ENCODE results near the gene GNA12. TPM values are rescaled to one million over a fixed set of nuclear protein-coding genes. Genes with fewer than 3 reads are reported as not detected.
A peak's percentile ranks its signal among the peaks of the same experiment; 100 is the strongest.

Gene GNA12
- total and polyA plus RNA-seq, 9 of the 15 experiments (the other 6 are each of a cell fraction or from before 2014, with no cell fraction given): 0.65 to 32.7 (median 9.6) TPM

DNA sequence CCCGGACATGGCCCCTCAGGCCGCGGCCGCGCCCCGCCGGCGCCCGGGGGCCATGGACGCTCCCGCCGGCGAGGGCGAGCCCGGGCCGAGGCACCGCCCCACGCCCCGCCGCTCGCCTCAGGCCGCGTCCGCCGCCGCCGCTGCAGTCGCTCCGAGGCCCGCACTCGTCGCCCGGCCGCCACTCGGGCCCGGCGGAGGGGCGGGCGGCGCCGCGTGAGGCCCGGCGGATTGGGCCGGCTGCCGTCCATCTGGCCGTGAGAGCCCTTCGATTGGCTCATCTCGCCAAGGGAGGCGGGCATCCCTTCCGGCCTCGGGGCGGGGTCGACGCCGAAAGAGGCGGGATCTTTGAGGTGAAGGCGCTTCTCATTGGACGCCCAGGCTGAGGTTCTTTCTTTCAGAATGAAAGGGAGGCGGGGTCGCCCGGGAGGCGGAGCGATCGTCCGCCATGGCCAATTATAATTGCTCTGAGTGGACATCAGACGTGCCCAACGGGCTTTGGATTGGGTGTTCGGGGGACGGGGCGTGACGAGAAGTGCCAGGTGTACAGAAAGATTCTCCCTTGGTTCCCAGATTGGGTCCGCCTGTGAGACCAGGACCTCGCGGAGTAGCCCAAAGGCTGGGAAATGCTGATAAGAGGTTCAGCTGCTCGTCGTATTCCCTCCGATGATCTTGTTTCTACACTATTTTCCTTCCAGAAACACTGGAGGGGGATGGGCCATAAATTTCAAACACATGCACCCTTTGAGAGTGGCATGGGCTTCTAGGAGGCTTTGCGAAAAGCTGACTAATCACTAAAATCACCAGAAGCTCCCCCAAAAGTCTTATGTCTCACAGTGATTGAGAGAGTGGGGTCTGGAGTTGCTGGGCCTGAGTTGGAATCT is at the start of gene GNA12 (continued):
- no peak for TF ChIP-seq E2F4 (CRISPR knock-in tag; IDR thresholded peaks at IDR 0.05; ENCODE audit: low read depth)
- no peak for TF ChIP-seq RREB1 (CRISPR knock-in tag; IDR thresholded peaks at IDR 0.05)
- TF ChIP-seq ZNF717 (CRISPR knock-in tag; IDR thresholded peaks at IDR 0.05): no peak
- TF ChIP-seq LARP7 (IDR thresholded peaks at IDR 0.05): no peak
- no peak for TF ChIP-seq MCM3 (IDR thresholded peaks at IDR 0.05)
- TF ChIP-seq NRF1 (conservative IDR thresholded peaks at IDR 0.05 in 1 of 2, IDR thresholded peaks at IDR 0.05 in 1 of 2): peak; percentile 68 to 71
- TF ChIP-seq SAFB (IDR thresholded peaks at IDR 0.05; ENCODE audit: borderline replicate concordance, low read depth, low read length): no peak
- TF ChIP-seq PCBP2 (IDR thresholded peaks at IDR 0.05; ENCODE audit: low read depth, low read length, poor library complexity, severe bottlenecking): no peak
- TF ChIP-seq EWSR1 (IDR thresholded peaks at IDR 0.05; ENCODE audit: borderline replicate concordance, low read depth, partially characterized antibody): no peak
- no peak for TF ChIP-seq PURB (CRISPR knock-in tag; IDR thresholded peaks at IDR 0.05; ENCODE audit: low read depth)
- TF ChIP-seq FOXK1 (CRISPR knock-in tag; IDR thresholded peaks at IDR 0.05; ENCODE audit: borderline replicate concordance): no peak
- no peak for TF ChIP-seq ZFPM2 (CRISPR knock-in tag; IDR thresholded peaks at IDR 0.05)
- TF ChIP-seq, protein P1, sequence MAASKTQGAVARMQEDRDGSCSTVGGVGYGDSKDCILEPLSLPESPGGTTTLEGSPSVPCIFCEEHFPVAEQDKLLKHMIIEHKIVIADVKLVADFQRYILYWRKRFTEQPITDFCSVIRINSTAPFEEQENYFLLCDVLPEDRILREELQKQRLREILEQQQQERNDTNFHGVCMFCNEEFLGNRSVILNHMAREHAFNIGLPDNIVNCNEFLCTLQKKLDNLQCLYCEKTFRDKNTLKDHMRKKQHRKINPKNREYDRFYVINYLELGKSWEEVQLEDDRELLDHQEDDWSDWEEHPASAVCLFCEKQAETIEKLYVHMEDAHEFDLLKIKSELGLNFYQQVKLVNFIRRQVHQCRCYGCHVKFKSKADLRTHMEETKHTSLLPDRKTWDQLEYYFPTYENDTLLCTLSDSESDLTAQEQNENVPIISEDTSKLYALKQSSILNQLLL (CRISPR knock-in tag; IDR thresholded peaks at IDR 0.05; ENCODE audit: borderline replicate concordance): no peak
- peak; percentile 69 for TF ChIP-seq ARID1B (IDR thresholded peaks at IDR 0.05)
- TF ChIP-seq ATF4 (CRISPR knock-in tag; IDR thresholded peaks at IDR 0.05): no peak
- no peak for TF ChIP-seq ZNF239 (CRISPR knock-in tag; IDR thresholded peaks at IDR 0.05)
- TF ChIP-seq MCM7 (IDR thresholded peaks at IDR 0.05): no peak

Data from K562 (cell line).